ENCODE data around the gene C1orf53.

- TF ChIP-seq CTCF (IDR thresholded peaks at IDR 0.05; ENCODE audit: borderline replicate concordance, extremely low read depth, low read length, poor library complexity, severe bottlenecking) (no peak), EZH2 (IDR thresholded peaks at IDR 0.05; ENCODE audit: borderline replicate concordance, low read depth, low read length, severe bottlenecking) (no peak)
Measured at GRCh38 chr1:197927908-197928665, 25.7 kb downstream of the C1orf53 start.

All from DND-41 (cell line).